Measurements from ENCODE around the gene DDX1. TPM values are rescaled to one million over a fixed set of nuclear protein-coding genes. Genes with fewer than 3 reads are reported as not detected.

The DDX1 gene
- total RNA-seq, 1 experiment from 2014 or later = 70.7 TPM

DNA sequence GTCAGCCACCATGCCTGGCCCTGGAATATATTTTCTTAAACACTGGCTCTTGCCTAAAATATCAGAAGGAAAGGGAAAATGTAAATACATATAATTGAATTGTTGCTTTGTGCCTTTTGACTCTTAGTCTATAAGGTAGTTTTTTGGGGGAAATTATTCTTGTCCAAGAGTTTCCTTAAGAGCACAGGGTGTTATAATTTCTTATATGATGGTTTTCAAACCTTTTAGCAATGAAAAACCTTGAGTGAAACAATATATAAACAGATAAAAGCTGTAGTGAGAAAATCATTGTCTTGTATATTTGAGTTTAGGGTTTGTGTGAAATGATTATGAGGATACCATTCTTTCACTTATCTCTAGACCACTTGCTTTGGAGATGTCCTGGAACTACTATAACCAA, 40.2 kb downstream of the DDX1 start:
- Histone ChIP-seq H3K36me3 (ENCODE audit: low read depth) (peaks cover 41% of the 10 kb centered on the region), H3K79me2 (ENCODE audit: low read depth) (no peaks in the 10 kb centered on the region), H3K27me3 (ENCODE audit: insufficient read depth, low read depth) (no peaks in the 10 kb centered on the region), H4K20me1 (ENCODE audit: insufficient read depth) (peaks cover 3% of the 10 kb centered on the region), H3K9me2 (ENCODE audit: insufficient read depth) (no peaks in the 10 kb centered on the region), H3K4me2 (no peak overlapping the region), H3K9me3 (ENCODE audit: insufficient read depth, low read depth) (no peaks in the 10 kb centered on the region), H3K27ac (no peak overlapping the region), H3K4me3 (no peak overlapping the region), H2AFZ (no peak overlapping the region), H3F3A (ENCODE audit: insufficient read depth, low read depth) (peaks cover 13% of the 10 kb centered on the region), H3K4me1 (replicated peaks; ENCODE audit: insufficient read depth) (no peaks in the 10 kb centered on the region)
- no TSS peak for BruUV-seq (replicated peaks)
- TF ChIP-seq, protein P1, sequence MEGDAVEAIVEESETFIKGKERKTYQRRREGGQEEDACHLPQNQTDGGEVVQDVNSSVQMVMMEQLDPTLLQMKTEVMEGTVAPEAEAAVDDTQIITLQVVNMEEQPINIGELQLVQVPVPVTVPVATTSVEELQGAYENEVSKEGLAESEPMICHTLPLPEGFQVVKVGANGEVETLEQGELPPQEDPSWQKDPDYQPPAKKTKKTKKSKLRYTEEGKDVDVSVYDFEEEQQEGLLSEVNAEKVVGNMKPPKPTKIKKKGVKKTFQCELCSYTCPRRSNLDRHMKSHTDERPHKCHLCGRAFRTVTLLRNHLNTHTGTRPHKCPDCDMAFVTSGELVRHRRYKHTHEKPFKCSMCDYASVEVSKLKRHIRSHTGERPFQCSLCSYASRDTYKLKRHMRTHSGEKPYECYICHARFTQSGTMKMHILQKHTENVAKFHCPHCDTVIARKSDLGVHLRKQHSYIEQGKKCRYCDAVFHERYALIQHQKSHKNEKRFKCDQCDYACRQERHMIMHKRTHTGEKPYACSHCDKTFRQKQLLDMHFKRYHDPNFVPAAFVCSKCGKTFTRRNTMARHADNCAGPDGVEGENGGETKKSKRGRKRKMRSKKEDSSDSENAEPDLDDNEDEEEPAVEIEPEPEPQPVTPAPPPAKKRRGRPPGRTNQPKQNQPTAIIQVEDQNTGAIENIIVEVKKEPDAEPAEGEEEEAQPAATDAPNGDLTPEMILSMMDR (conservative IDR thresholded peaks at IDR 0.05) = no peak
- no peak for TF ChIP-seq EZH2 (IDR thresholded peaks at IDR 0.05; ENCODE audit: low read depth)
- intact Hi-C loops (cut with micrococcal nuclease; ENCODE audit: unreplicated experiment) = no loop called here
- ChIA-PET CTCF (no interaction called here), POLR2A (ENCODE audit: unreplicated experiment) (no interaction called here)
- no peak for DNase-seq

DNA sequence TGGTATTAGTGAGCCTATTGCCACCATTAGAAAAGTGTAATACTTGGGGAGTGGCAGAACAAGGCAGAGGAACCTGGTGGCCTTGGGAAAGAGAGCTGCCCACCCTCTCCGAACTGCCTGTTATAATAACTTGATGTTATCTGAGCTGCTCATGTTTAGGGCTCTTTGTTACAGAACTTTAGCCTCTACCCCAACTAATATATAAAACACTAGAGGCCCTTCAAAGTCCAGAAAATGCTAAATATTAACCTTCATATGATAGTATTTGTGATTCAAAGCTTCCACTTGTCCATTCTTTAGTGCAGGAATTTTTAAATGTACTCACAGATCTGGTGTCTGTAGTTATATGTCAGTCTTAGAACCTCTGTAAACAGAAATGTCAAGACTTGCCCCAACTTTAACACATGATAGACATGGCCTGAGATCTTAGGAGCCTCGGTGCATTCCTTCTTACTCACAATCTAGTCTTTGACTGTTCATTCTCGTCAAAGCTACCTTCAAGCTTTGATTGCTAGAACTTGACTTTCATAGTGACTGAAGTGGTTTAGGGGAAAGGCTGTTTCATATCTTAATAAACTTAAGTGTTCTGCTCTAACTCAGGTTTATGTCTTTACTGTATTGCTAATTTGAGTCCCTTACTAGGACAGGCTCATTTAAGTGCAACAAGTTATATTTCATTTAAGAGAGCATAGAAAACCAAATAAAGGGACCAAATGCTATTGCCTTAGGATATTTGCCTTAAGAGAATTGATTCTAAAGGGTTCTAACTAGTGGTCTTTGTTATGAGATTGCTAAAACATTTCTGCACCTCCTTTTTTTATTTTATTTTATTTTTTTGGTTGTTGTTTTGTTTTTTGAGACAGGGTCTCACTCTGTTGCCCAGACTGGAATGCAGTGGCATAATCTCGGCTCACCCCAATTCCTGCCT, 41.6 kb downstream of the DDX1 start:
- no peak for DNase-seq
- Histone ChIP-seq H3K36me3 (ENCODE audit: low read depth) (peaks cover 38% of the 10 kb centered on the region), H3K9me2 (ENCODE audit: insufficient read depth) (no peaks in the 10 kb centered on the region), H3K4me1 (replicated peaks; ENCODE audit: insufficient read depth) (no peaks in the 10 kb centered on the region), H2AFZ (no peak overlapping the region), H3K9me3 (ENCODE audit: insufficient read depth, low read depth) (no peaks in the 10 kb centered on the region), H3K4me2 (no peak overlapping the region), H3K4me3 (no peak overlapping the region), H3K79me2 (ENCODE audit: low read depth) (no peaks in the 10 kb centered on the region), H3K27me3 (ENCODE audit: insufficient read depth, low read depth) (no peaks in the 10 kb centered on the region), H3F3A (ENCODE audit: insufficient read depth, low read depth) (peaks cover 15% of the 10 kb centered on the region), H4K20me1 (ENCODE audit: insufficient read depth) (peaks cover 11% of the 10 kb centered on the region), H3K27ac (no peak overlapping the region)
- POLR2A ChIA-PET (ENCODE audit: unreplicated experiment) = no interaction called here
- CTCF ChIA-PET = no interaction called here
- intact Hi-C loops (cut with micrococcal nuclease; ENCODE audit: unreplicated experiment) = no loop called here
- TF ChIP-seq, protein P1 (conservative IDR thresholded peaks at IDR 0.05) = no peak
- no peak for TF ChIP-seq EZH2 (IDR thresholded peaks at IDR 0.05; ENCODE audit: low read depth)
- BruUV-seq (replicated peaks) = no TSS peak

DNA sequence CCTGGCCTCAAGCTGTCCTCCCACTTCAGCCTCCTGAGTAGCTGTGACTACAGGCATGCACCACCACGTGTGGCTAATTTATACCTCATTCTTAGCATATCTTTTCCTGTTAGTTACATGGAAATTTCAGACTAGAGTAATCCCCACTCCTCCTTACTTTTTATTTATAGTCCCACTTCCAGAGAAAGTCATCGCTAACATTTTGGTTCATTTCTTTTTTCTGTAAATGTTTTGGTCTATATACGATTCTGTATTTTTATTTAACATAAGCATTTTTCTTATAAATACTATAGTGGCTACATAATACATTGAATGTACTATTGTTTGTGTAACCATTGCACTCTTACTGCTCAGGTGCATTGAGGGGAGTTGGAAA, 42.3 kb downstream of the DDX1 start:
- peaks cover 15% of the 10 kb centered on the region for H3F3A ChIP-seq (ENCODE audit: insufficient read depth, low read depth)
- H3K4me3 ChIP-seq = no peak overlapping the region
- H3K27ac ChIP-seq = no peak overlapping the region
- no peaks in the 10 kb centered on the region for H3K4me1 ChIP-seq (replicated peaks; ENCODE audit: insufficient read depth)
- no peak overlapping the region for H2AFZ ChIP-seq
- no peaks in the 10 kb centered on the region for H3K79me2 ChIP-seq (ENCODE audit: low read depth)
- H3K27me3 ChIP-seq (ENCODE audit: insufficient read depth, low read depth) = no peaks in the 10 kb centered on the region
- H3K4me2 ChIP-seq = no peak overlapping the region
- POLR2A ChIA-PET (ENCODE audit: unreplicated experiment) = no interaction called here
- TF ChIP-seq, protein P1 (conservative IDR thresholded peaks at IDR 0.05) = no peak
- no peak for TF ChIP-seq EZH2 (IDR thresholded peaks at IDR 0.05; ENCODE audit: low read depth)
- H3K9me3 ChIP-seq (ENCODE audit: insufficient read depth, low read depth) = no peaks in the 10 kb centered on the region
- no TSS peak for BruUV-seq (replicated peaks)
- CTCF ChIA-PET = no interaction called here
- intact Hi-C loops (cut with micrococcal nuclease; ENCODE audit: unreplicated experiment) = no loop called here
- peaks cover 31% of the 10 kb centered on the region for H3K36me3 ChIP-seq (ENCODE audit: low read depth)
- DNase-seq = no peak
- no peaks in the 10 kb centered on the region for H3K9me2 ChIP-seq (ENCODE audit: insufficient read depth)
- peaks cover 11% of the 10 kb centered on the region for H4K20me1 ChIP-seq (ENCODE audit: insufficient read depth)
